Panc1 (cell line): ENCODE data around the gene SLC4A1. TPM values are rescaled to one million over a fixed set of nuclear protein-coding genes. Genes with fewer than 3 reads are reported as not detected.

Source experiments
- ATAC-seq: fragments of 200-7000 bp; cut with Tn5 transposase; 2 replicates; pipeline ENCODE4 v1.9.1; 2020; ENCODE audit warnings: mild to moderate bottlenecking, moderate library complexity
- BruUV-seq: library from RNA; stranded (reverse); fragments of 400-500 nt; replicated peaks from 2 replicates; lab custom pipeline; 2021; lab: Mats Ljungman, UMichigan
- CTCF ChIA-PET: fragments of 300-600 bp; sonication (Branson Sonifier 250); formaldehyde crosslinking; loops from one replicate; lab custom pipeline; 2022; ENCODE audit warnings: antibody characterized with exemption; lab: Charles Lee
- POLR2A ChIA-PET: fragments of 300-600 bp; sonication (Branson Sonifier 250); formaldehyde crosslinking; loops from one replicate; lab custom pipeline; 2022; ENCODE audit warnings: antibody characterized with exemption; lab: Charles Lee
- DNase-seq: peaks from one replicate; pipeline ENCODE4 v3.0.0-alpha.2; 2010; ENCODE audit warnings: low read depth, low spot score
- H3K27ac ChIP-seq: 2 replicates; pipeline ENCODE4 v1.5.1; 2011; ENCODE audit warnings: mild to moderate bottlenecking, low read length, inconsistent platforms
- H3K27me3 ChIP-seq: fragments of 200-500 bp; sonication (Bioruptor generic); 2 replicates; pipeline ENCODE4 v1.6.0; 2014; ENCODE audit warnings: low read length, inconsistent platforms; ENCODE audit not compliant: control insufficient read depth, insufficient read depth
- H3K36me3 ChIP-seq: fragments of 200-500 bp; sonication (Bioruptor generic); 2 replicates; pipeline ENCODE4 v1.5.1; 2014; ENCODE audit warnings: inconsistent platforms, mild to moderate bottlenecking, low read length, moderate library complexity; ENCODE audit not compliant: control insufficient read depth, insufficient read depth
- H3K4me1 ChIP-seq: 2 replicates; pipeline ENCODE4 v1.5.1; 2011; ENCODE audit warnings: inconsistent platforms, mild to moderate bottlenecking, low read length, moderate library complexity; ENCODE audit not compliant: control insufficient read depth, insufficient read depth
- H3K4me3 ChIP-seq, 2 experiments: 2 replicates each; pipeline ENCODE4 v1.5.1; 2011 to 2012; ENCODE audit warnings: low read depth in 2 of 2, low read length in 2 of 2, mild to moderate bottlenecking in 2 of 2, inconsistent platforms in 1 of 2, moderate library complexity in 1 of 2
- H3K9me3 ChIP-seq: fragments of 200-500 bp; sonication (Bioruptor generic); 2 replicates; pipeline ENCODE4 v1.5.1; 2014; ENCODE audit warnings: low read depth, mild to moderate bottlenecking, inconsistent platforms, low read length, moderate library complexity; ENCODE audit not compliant: control insufficient read depth, insufficient read depth
- POLR2AphosphoS5 ChIP-seq: IDR thresholded peaks from 2 replicates; pipeline ENCODE4 v1.6.1; 2012; ENCODE audit warnings: mild to moderate bottlenecking, low read depth, low read length, moderate library complexity
- SIN3A ChIP-seq: IDR thresholded peaks from 2 replicates; pipeline ENCODE4 v1.6.1; 2012; ENCODE audit warnings: low read depth, mild to moderate bottlenecking, low read length, moderate library complexity, borderline replicate concordance; ENCODE audit not compliant: insufficient read depth
- TCF7L2 ChIP-seq: IDR thresholded peaks from 2 replicates; pipeline ENCODE4 v1.6.1; 2011; ENCODE audit warnings: mild to moderate bottlenecking, low read depth, low read length, inconsistent platforms
- in situ Hi-C: cut with HindIII; loops from 2 replicates; pipeline ENCODE4 v1.10.0; 2016; ENCODE audit warnings: low sequenced_read_pairs, low pct_unique_long_range_greater_than_20kb
- intact Hi-C: fragments of 100-400 bp; cut with micrococcal nuclease; formaldehyde crosslinking; loops from one replicate; pipeline ENCODE4 v1.10.0; 2022; ENCODE audit not compliant: unreplicated experiment
- total RNA-seq: library from RNA; stranded (reverse); gene quantifications from one replicate; pipeline ENCODE4 v1.2.1, GENCODE V29; 2021; ENCODE audit not compliant: unreplicated experiment
- TF ChIP-seq, protein P1 (sequence below), 2 experiments: IDR thresholded peaks; 2 replicates each; pipeline ENCODE4 v1.6.1; 2011 to 2012; ENCODE audit warnings: low read depth in 2 of 2, control low read depth in 1 of 2, low read length in 1 of 2, mild to moderate bottlenecking in 1 of 2, moderate library complexity in 1 of 2; ENCODE audit not compliant: insufficient read depth in 1 of 2
- TF ChIP-seq, protein P2 (sequence below): fragments of 450-650 bp; IDR thresholded peaks from 2 replicates; pipeline ENCODE4 v1.5.1; 2017; ENCODE audit warnings: mild to moderate bottlenecking

Gene SLC4A1
- total RNA-seq, 1 experiment from 2014 or later, result not detected

DNA sequence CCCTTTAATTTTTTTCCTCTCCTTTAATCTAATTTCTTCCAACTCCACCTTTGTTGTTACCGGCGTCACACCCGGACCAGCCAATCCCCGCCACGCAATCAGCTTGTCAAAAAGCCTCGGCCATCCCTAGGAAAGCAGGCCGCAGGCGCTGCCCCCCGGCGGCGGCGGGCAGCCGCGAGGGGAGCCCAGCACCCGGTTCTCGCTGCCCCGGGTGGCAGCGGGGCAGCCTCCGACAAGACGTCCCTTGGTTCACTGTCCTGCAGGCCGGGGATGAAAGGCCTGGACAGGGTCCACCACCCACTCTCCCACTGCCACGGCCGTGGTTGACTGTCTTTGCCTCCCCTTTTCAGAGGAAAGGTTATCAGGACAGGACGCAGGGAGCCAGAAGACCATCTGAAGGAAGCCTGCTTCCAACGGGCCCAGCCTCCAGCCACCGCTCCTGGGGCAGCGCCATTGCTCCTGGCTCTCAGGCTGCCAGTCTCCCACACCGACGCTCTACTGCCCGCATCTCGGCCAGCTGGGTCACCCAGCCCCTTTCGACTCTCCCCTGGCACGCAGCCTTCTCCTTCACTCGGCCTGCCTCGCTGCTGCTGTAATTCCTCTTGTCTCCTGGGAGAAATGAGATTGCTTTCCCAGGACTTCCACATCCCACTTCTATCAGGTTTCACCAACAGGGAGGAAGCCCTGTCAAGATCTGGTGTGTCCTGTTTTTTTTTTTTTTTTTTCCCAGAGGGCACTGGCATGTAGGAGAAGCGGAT lies 45.6 kb downstream of the SLC4A1 start:
- Histone ChIP-seq H3K27ac (peak overlapping the region; percentile 87), H3K4me3 (peak overlapping the region; percentile 69 to 77), H3K9me3 (no peaks in the 10 kb centered on the region), H3K27me3 (no peaks in the 10 kb centered on the region), H3K36me3 (no peaks in the 10 kb centered on the region; the same call in 1 of the 2 replicates), H3K4me1 (peaks cover 23% of the 10 kb centered on the region)
- no TSS peak for BruUV-seq
- ATAC-seq, result peak; percentile 31
- in situ Hi-C loops (no loop called here), intact Hi-C loops (loop anchor here (5.0 kb wide), 1 partner anchor 105 kb away; no protein-coding TSS in a partner anchor)
- no peak for DNase-seq
- ChIA-PET CTCF (interaction anchor here (0.6 to 0.7 kb wide), 2 partner anchors 108 to 116 kb away, joined by 4 to 6 read pairs; no protein-coding TSS in a partner anchor), POLR2A (interaction anchor here (1.1 kb wide), 1 partner anchor 9 kb away, joined by 10 read pairs; no protein-coding TSS in a partner anchor)
- TF ChIP-seq, protein P1, sequence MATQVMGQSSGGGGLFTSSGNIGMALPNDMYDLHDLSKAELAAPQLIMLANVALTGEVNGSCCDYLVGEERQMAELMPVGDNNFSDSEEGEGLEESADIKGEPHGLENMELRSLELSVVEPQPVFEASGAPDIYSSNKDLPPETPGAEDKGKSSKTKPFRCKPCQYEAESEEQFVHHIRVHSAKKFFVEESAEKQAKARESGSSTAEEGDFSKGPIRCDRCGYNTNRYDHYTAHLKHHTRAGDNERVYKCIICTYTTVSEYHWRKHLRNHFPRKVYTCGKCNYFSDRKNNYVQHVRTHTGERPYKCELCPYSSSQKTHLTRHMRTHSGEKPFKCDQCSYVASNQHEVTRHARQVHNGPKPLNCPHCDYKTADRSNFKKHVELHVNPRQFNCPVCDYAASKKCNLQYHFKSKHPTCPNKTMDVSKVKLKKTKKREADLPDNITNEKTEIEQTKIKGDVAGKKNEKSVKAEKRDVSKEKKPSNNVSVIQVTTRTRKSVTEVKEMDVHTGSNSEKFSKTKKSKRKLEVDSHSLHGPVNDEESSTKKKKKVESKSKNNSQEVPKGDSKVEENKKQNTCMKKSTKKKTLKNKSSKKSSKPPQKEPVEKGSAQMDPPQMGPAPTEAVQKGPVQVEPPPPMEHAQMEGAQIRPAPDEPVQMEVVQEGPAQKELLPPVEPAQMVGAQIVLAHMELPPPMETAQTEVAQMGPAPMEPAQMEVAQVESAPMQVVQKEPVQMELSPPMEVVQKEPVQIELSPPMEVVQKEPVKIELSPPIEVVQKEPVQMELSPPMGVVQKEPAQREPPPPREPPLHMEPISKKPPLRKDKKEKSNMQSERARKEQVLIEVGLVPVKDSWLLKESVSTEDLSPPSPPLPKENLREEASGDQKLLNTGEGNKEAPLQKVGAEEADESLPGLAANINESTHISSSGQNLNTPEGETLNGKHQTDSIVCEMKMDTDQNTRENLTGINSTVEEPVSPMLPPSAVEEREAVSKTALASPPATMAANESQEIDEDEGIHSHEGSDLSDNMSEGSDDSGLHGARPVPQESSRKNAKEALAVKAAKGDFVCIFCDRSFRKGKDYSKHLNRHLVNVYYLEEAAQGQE (IDR thresholded peaks at IDR 0.05; ENCODE audit: insufficient read depth in 1 of 2, low read depth in 2 of 2, low read length in 1 of 2), result no peak
- TF ChIP-seq TCF7L2 (peak; percentile 66; the same call in 1 of the 2 replicates), SIN3A (peak; percentile 59; the same call in 1 of the 2 replicates), POLR2AphosphoS5 (no peak; the same call in 1 of the 2 replicates)
- TF ChIP-seq, protein P2, sequence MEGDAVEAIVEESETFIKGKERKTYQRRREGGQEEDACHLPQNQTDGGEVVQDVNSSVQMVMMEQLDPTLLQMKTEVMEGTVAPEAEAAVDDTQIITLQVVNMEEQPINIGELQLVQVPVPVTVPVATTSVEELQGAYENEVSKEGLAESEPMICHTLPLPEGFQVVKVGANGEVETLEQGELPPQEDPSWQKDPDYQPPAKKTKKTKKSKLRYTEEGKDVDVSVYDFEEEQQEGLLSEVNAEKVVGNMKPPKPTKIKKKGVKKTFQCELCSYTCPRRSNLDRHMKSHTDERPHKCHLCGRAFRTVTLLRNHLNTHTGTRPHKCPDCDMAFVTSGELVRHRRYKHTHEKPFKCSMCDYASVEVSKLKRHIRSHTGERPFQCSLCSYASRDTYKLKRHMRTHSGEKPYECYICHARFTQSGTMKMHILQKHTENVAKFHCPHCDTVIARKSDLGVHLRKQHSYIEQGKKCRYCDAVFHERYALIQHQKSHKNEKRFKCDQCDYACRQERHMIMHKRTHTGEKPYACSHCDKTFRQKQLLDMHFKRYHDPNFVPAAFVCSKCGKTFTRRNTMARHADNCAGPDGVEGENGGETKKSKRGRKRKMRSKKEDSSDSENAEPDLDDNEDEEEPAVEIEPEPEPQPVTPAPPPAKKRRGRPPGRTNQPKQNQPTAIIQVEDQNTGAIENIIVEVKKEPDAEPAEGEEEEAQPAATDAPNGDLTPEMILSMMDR, result no peak; the same call in 1 of the 2 replicates

DNA sequence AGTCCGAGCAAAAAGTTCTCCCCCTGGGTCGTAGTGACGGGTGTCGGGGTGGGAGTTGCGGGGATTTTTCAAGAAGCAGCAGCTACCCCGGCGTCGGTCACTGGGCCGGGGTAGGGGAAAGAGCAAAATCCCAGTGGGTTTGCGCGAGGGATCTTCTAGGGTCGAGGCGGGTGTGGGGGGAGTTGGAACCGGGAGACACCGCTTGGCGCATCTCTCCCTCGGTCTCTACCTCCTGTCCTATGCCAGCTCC lies 46.1 kb downstream of the SLC4A1 start:
- Histone ChIP-seq H3K4me1 (peaks cover 26% of the 10 kb centered on the region), H3K27me3 (no peaks in the 10 kb centered on the region), H3K36me3 (no peaks in the 10 kb centered on the region; the same call in none of the 2 replicates), H3K9me3 (no peaks in the 10 kb centered on the region), H3K4me3 (peak overlapping the region; percentile 69 to 77), H3K27ac (peak overlapping the region; percentile 87)
- ChIA-PET POLR2A (interaction anchor here (0.6 to 1.1 kb wide), 2 partner anchors 9 to 43 kb away, joined by 7 to 10 read pairs; no protein-coding TSS in a partner anchor), CTCF (interaction anchor here (0.7 kb wide), 1 partner anchor 116 kb away, joined by 6 read pairs; no protein-coding TSS in a partner anchor)
- DNase-seq (no peak), ATAC-seq (no peak)
- intact Hi-C loops, result loop anchor here (5.0 kb wide), 1 partner anchor 106 kb away; no protein-coding TSS in a partner anchor
- in situ Hi-C loops, result no loop called here
- TF ChIP-seq TCF7L2 (no peak; the same call in 1 of the 2 replicates), POLR2AphosphoS5 (no peak), SIN3A (no peak)
- TF ChIP-seq, protein P2, result no peak
- TF ChIP-seq, protein P1 (IDR thresholded peaks at IDR 0.05; ENCODE audit: insufficient read depth in 1 of 2, low read depth in 2 of 2, low read length in 1 of 2), result no peak
- TSS peak; percentile 74 for BruUV-seq
